GM12878 (cell line): ENCODE measurements around the gene ALDH1L2. TPM values are rescaled to one million over a fixed set of nuclear protein-coding genes. Genes with fewer than 3 reads are reported as not detected.

Experiments
- ATAC-seq: fragments of 200-7000 bp; cut with Tn5 transposase; 3 replicates; pipeline ENCODE4 v1.9.1; 2020; ENCODE audit warnings: mild to moderate bottlenecking, moderate library complexity
- BruUV-seq: library from RNA; stranded (reverse); fragments of 400-500 nt; replicated peaks from 2 replicates; lab custom pipeline; 2021; lab: Mats Ljungman, UMichigan
- CTCF ChIA-PET: fragments of 300-600 bp; sonication (Branson Sonifier 250); formaldehyde crosslinking; extraction: SDS; loops from one replicate; lab custom pipeline; 2021; ENCODE audit warnings: inconsistent platforms; lab: Yijun Ruan, JAX
- POLR2A ChIA-PET: fragments of 350-600 bp; formaldehyde crosslinking; extraction: SDS; loops from one replicate; lab custom pipeline; 2021; ENCODE audit warnings: inconsistent platforms; lab: Charles Lee
- RAD21 ChIA-PET: fragments of 300-600 bp; sonication (Branson Sonifier 250); formaldehyde crosslinking; loops from one replicate; lab custom pipeline; 2023; ENCODE audit warnings: antibody characterized with exemption; ENCODE audit not compliant: unreplicated experiment; lab: Charles Lee
- SMC1A ChIA-PET: fragments of 300-600 bp; sonication (Branson Sonifier 250); formaldehyde crosslinking; loops from one replicate; lab custom pipeline; 2023; ENCODE audit not compliant: unreplicated experiment, uncharacterized antibody; lab: Charles Lee
- DNase-seq: peaks from one replicate; pipeline ENCODE4 v3.0.0-alpha.2; 2011; ENCODE audit warnings: low read depth, low spot score
- FAIRE-seq: peaks from 3 replicates; lab custom pipeline; 2011; peaks lifted over from hg19 to GRCh38; lab: Jason Lieb, UNC
- H2AFZ ChIP-seq: 2 replicates; pipeline ENCODE4 v1.6.0; 2011; ENCODE audit warnings: low read depth, low read length, control low read depth; ENCODE audit not compliant: control insufficient read depth
- H3K27ac ChIP-seq: 2 replicates; pipeline ENCODE4 v1.5.1; 2011; ENCODE audit warnings: control low read depth; ENCODE audit not compliant: control insufficient read depth, insufficient read depth
- H3K27me3 ChIP-seq, 2 experiments: replicated peaks in 1 of 2; 2 replicates each; pipeline versions ENCODE4 v1.6.0 to v1.6.1; 2011; ENCODE audit warnings: low read length in 1 of 2; ENCODE audit not compliant: control insufficient read depth in 2 of 2, insufficient read depth in 2 of 2
- H3K36me3 ChIP-seq, 2 experiments: 2 replicates each; pipeline ENCODE4 v1.5.1; 2011; ENCODE audit warnings: low read length in 1 of 2; ENCODE audit not compliant: control insufficient read depth in 2 of 2, insufficient read depth in 2 of 2
- H3K4me1 ChIP-seq: 2 replicates; pipeline ENCODE4 v1.6.1; 2011; ENCODE audit warnings: mild to moderate bottlenecking, low read length, moderate library complexity, mixed read lengths; ENCODE audit not compliant: control insufficient read depth, insufficient read depth
- H3K4me2 ChIP-seq: 2 replicates; pipeline ENCODE4 v1.6.0; 2011; ENCODE audit warnings: control low read depth; ENCODE audit not compliant: control insufficient read depth, insufficient read depth
- H3K4me3 ChIP-seq: fragments of 200-600 bp; sonication (generic); 2 replicates; pipeline ENCODE4 v1.5.1; 2016
- H3K79me2 ChIP-seq: 2 replicates; pipeline ENCODE4 v1.6.0; 2011; ENCODE audit warnings: low read length; ENCODE audit not compliant: control insufficient read depth, insufficient read depth
- H3K9ac ChIP-seq: 2 replicates; pipeline ENCODE4 v1.8.0; 2011; ENCODE audit warnings: low read length, control low read depth, mixed read lengths; ENCODE audit not compliant: control insufficient read depth, insufficient read depth
- H3K9me3 ChIP-seq: replicated peaks from 3 replicates; pipeline ENCODE4 v1.5.1; 2011; ENCODE audit warnings: mild to moderate bottlenecking, low read length; ENCODE audit not compliant: control insufficient read depth, insufficient read depth
- H4K20me1 ChIP-seq: 2 replicates; pipeline ENCODE4 v1.6.0; 2011; ENCODE audit not compliant: control insufficient read depth, insufficient read depth
- BCL3 ChIP-seq: IDR thresholded peaks from 2 replicates; pipeline ENCODE4 v1.6.1; 2011; ENCODE audit warnings: borderline replicate concordance, low read depth, mild to moderate bottlenecking, moderate library complexity, low read length; ENCODE audit not compliant: insufficient read depth, poor library complexity, severe bottlenecking
- CBFB ChIP-seq: IDR thresholded peaks from 2 replicates; pipeline ENCODE4 v1.6.1; 2016; ENCODE audit warnings: antibody characterized with exemption, low read depth
- CBX5 ChIP-seq: sonication (generic); IDR thresholded peaks from 2 replicates; pipeline ENCODE4 v1.6.1; 2016; ENCODE audit warnings: low read depth, moderate library complexity, mild to moderate bottlenecking, inconsistent platforms
- CTCF ChIP-seq, 3 experiments: IDR thresholded peaks in 2 of 3; conservative IDR thresholded peaks in 1 of 3; 2 replicates each; pipeline ENCODE4 v1.5.1; 2011; ENCODE audit warnings: low read depth in 3 of 3, low read length in 3 of 3, mild to moderate bottlenecking in 3 of 3, control low read depth in 2 of 3, moderate library complexity in 2 of 3, inconsistent platforms in 1 of 3, mixed read lengths in 1 of 3; ENCODE audit not compliant: control insufficient read depth in 2 of 3, insufficient read depth in 1 of 3; ENCODE audit errors: extremely low read depth in 1 of 3
- HCFC1 ChIP-seq: fragments of 150-350 bp; IDR thresholded peaks from 2 replicates; pipeline ENCODE4 v1.6.1; 2014; ENCODE audit warnings: low read length
- IKZF1 ChIP-seq: fragments of 450-650 bp; conservative IDR thresholded peaks from 2 replicates; pipeline ENCODE4 v1.6.1; 2017; ENCODE audit warnings: antibody characterized with exemption, mild to moderate bottlenecking
- KAT2A ChIP-seq: conservative IDR thresholded peaks from 2 replicates; pipeline ENCODE4 v1.6.1; 2011; ENCODE audit warnings: low read depth, low read length; ENCODE audit not compliant: control insufficient read depth
- MEF2A ChIP-seq: IDR thresholded peaks from 2 replicates; pipeline ENCODE4 v1.6.1; 2011; ENCODE audit warnings: low read depth, mild to moderate bottlenecking, low read length, moderate library complexity; ENCODE audit not compliant: insufficient read depth
- NFYA ChIP-seq: IDR thresholded peaks from 2 replicates; pipeline ENCODE4 v1.6.1; 2011; ENCODE audit warnings: low read depth, mild to moderate bottlenecking, low read length, improper control_type of control experiment, borderline replicate concordance
- NFYB ChIP-seq: IDR thresholded peaks from 2 replicates; pipeline ENCODE4 v1.6.1; 2011; ENCODE audit warnings: low read depth, mild to moderate bottlenecking, low read length, improper control_type of control experiment, moderate library complexity; ENCODE audit not compliant: insufficient read depth
- NR2C2 ChIP-seq: IDR thresholded peaks from 2 replicates; pipeline ENCODE4 v1.6.1; 2011; ENCODE audit warnings: borderline replicate concordance, low read depth; ENCODE audit not compliant: control insufficient read depth, insufficient read length
- PAX8 ChIP-seq: fragments of 450-650 bp; IDR thresholded peaks from 2 replicates; pipeline ENCODE4 v1.6.1; 2017; ENCODE audit warnings: mild to moderate bottlenecking, moderate library complexity
- RAD51 ChIP-seq: fragments of 450-650 bp; IDR thresholded peaks from 2 replicates; pipeline ENCODE4 v1.6.1; 2016; ENCODE audit warnings: moderate library complexity, mild to moderate bottlenecking, inconsistent platforms
- RBBP5 ChIP-seq: fragments of 200-600 bp; sonication (generic); conservative IDR thresholded peaks from 2 replicates; pipeline ENCODE4 v1.6.1; 2016
- SMAD1 ChIP-seq: fragments of 450-650 bp; IDR thresholded peaks from 2 replicates; pipeline ENCODE4 v1.6.1; 2018; ENCODE audit warnings: mild to moderate bottlenecking, low read depth; ENCODE audit not compliant: partially characterized antibody
- SMAD5 ChIP-seq: IDR thresholded peaks from 2 replicates; pipeline ENCODE4 v1.6.1; 2016; ENCODE audit warnings: antibody characterized with exemption, low read depth
- TCF7 ChIP-seq: IDR thresholded peaks from 2 replicates; pipeline ENCODE4 v1.6.1; 2014; ENCODE audit warnings: antibody characterized with exemption, borderline replicate concordance
- ZNF24 ChIP-seq: fragments of 450-650 bp; IDR thresholded peaks from 2 replicates; pipeline ENCODE4 v1.6.1; 2017; ENCODE audit warnings: antibody characterized with exemption, mild to moderate bottlenecking
- ZNF384 ChIP-seq: IDR thresholded peaks from 2 replicates; pipeline ENCODE4 v1.6.1; 2012; ENCODE audit warnings: low read depth, mild to moderate bottlenecking, low read length, improper control_type of control experiment, borderline replicate concordance
- in situ Hi-C: fragments of 300-500 bp; cut with MboI; formaldehyde crosslinking; loops from 9 replicates; pipeline ENCODE4 v1.14.3; 2018; ENCODE audit warnings: mixed read lengths
- intact Hi-C: fragments of 100-400 bp; cut with micrococcal nuclease; formaldehyde crosslinking; loops from one replicate; pipeline ENCODE4 v1.14.2; 2022; ENCODE audit not compliant: unreplicated experiment
- polyA plus RNA-seq, 11 experiments: library from polyadenylated mRNA; depleted of rRNA in 4 of 11; unstranded in 6 of 11; stranded (reverse) in 5 of 11; fragments of >200 nt; fragmentation: Nextera tagmentation in 4 of 11; fragmentation: Illumina TruSeq in 1 of 11; extraction: Ambion mirVana in 4 of 11; extraction: Trizol in 1 of 11; gene quantifications; 1 replicate in 1 of 11; 2 replicates in 10 of 11; pipeline versions ENCODE4 v1.2.1 to v1.2.3, GENCODE V29; 2011 to 2016; ENCODE audit warnings: inconsistent platforms in 2 of 11, missing spikeins in 2 of 11, low read depth in 1 of 11
- total RNA-seq, 4 experiments: library from RNA; depleted of rRNA in 3 of 4; stranded (reverse); fragments of >200 nt in 3 of 4; fragmentation: Illumina TruSeq in 1 of 4; extraction: Trizol in 1 of 4; gene quantifications; 2 replicates each; pipeline versions ENCODE4 v1.2.1 to v1.2.3, GENCODE V29; 2013 to 2021

The ALDH1L2 gene
- total and polyA plus RNA-seq, 10 of the 15 experiments (the other 5 are each of a cell fraction or from before 2014, with no cell fraction given) = 0.15 to 13.7 (median 8.5) TPM

DNA sequence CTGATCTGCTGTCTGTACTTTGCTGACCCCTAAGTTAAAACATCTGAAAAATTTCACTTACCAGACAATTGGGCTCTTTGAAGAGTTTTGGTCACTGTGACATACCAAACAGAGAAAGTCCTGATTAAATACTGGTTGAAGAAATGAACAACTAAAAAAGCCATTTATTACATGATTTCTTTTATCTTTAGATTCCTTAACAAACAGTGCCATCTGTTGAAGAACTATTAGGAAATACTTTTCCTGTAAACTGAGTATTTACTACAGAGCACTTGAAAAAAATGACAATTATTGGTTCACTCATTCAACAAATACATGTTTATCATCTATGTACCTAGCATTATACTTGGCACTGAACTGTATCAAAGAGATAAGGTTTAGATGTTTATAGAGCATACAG is 16.7 kb upstream of the ALDH1L2 start:
- intact Hi-C loops (loop anchor here (10.0 kb wide), 1 partner anchor 636 kb away; no protein-coding TSS in a partner anchor), in situ Hi-C loops (no loop called here)
- Histone ChIP-seq H3K27ac (no peak overlapping the region), H3K4me2 (no peak overlapping the region), H3K4me1 (no peaks in the 10 kb centered on the region), H2AFZ (no peak overlapping the region), H3K79me2 (no peaks in the 10 kb centered on the region), H3K9me3 (no peaks in the 10 kb centered on the region; the same call in 2 of the 3 replicates), H4K20me1 (no peaks in the 10 kb centered on the region), H3K36me3 (no peaks in the 10 kb centered on the region), H3K27me3 (no peaks in the 10 kb centered on the region), H3K4me3 (no peak overlapping the region), H3K9ac (no peak overlapping the region)
- FAIRE-seq = no peak
- CTCF ChIA-PET = no interaction called here
- no TSS peak for BruUV-seq
- TF ChIP-seq CBX5 (no peak), CTCF (IDR thresholded peaks at IDR 0.05 in 2 of 3, conservative IDR thresholded peaks at IDR 0.05 in 1 of 3; ENCODE audit: control insufficient read depth in 2 of 3, extremely low read depth in 1 of 3, insufficient read depth in 1 of 3, low read depth in 3 of 3, low read length in 3 of 3) (no peak), BCL3 (no peak), RAD51 (no peak), MEF2A (no peak), ZNF24 (no peak), PAX8 (no peak), ZNF384 (no peak), RBBP5 (no peak), HCFC1 (no peak), TCF7 (no peak), NFYB (no peak), SMAD1 (no peak), CBFB (no peak), IKZF1 (no peak), NR2C2 (no peak), NFYA (no peak), KAT2A (no peak), SMAD5 (no peak)
- SMC1A ChIA-PET = interaction anchor here (0.9 to 1.2 kb wide), 2 partner anchors 9 to 21 kb away, joined by 3 to 4 read pairs; no protein-coding TSS in a partner anchor
- RAD21 ChIA-PET = no interaction called here
- ATAC-seq = no peak
- POLR2A ChIA-PET = no interaction called here
- DNase-seq = no peak
